Left colon (tissue), 2 donors: ENCODE data around the gene MCF2L. TPM values are rescaled to one million over a fixed set of nuclear protein-coding genes. Genes with fewer than 3 reads are reported as not detected.
"Not testable (repeated sequence)": the region's sequence is repeated elsewhere in the genome, so short reads cannot be mapped to it uniquely, and the experiment has no call there.

Experiments used
- ATAC-seq: fragments of 200-7000 bp; cut with Tn5 transposase; one replicate; pipeline ENCODE4 v1.9.1; 2020; ENCODE audit warnings: mild to moderate bottlenecking, moderate library complexity
- DNase-seq, 2 donors: peaks; one replicate each; pipeline ENCODE4 v3.0.0-alpha.2; 2020
- intact Hi-C, 2 donors: fragments of 100-400 bp; cut with DNase I in 1 of 2; cut with micrococcal nuclease in 1 of 2; formaldehyde crosslinking; loops; one replicate each; pipeline versions ENCODE4 v1.11.2 to v1.14.0; 2022; cut with DNase I, micrococcal nuclease
- total RNA-seq, 2 donors: library from RNA; stranded (reverse); fragmentation: NEBNext Ultra II Directional; extraction: Animal tissue kit (Norgen Biotek cat#: 25700); gene quantifications; one replicate each; pipeline ENCODE4 v1.2.1, GENCODE V29; 2021
- donor health status: DM: no; HTN: no; CAD: no.
- donor health status: DM: yes; HTN: yes; CAD: no.

The MCF2L gene
- total RNA-seq, 2 donors from 2014 or later = 86.9 to 101 TPM

DNA sequence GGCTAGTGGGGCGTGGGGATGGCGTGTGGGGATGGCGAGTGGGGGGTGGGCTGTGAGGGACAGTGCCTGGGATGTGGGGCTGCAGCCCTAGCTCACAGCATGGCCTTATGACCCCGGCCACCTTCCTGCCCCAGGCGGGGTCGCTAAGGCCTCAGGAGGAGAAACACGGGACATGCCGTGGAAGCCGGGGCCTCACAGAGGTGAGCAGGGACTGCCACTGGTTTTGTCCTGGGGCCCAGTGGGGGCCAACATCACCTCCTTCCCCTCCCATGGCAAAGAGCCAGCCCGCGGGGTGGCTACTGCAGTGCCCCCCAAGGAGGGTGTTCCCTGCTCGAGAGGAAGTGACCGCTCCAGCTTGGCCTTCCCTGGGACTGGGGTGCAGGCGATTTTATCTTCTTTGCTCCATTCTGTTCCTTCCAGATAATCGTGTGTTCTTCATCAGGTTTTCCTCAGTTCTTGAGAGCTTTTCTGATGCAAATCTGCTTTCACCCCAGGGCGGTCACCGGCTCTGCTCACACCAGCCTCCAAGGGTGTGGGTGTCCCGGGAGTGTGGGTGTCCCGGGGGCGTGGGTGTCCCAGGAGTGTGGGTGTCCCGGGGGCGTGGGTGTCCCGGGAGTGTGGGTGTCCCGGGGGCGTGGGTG lies 137.8 kb downstream of the MCF2L start:
- ATAC-seq (no peak), DNase-seq (no peak)
- intact Hi-C loops = no loop called here

DNA sequence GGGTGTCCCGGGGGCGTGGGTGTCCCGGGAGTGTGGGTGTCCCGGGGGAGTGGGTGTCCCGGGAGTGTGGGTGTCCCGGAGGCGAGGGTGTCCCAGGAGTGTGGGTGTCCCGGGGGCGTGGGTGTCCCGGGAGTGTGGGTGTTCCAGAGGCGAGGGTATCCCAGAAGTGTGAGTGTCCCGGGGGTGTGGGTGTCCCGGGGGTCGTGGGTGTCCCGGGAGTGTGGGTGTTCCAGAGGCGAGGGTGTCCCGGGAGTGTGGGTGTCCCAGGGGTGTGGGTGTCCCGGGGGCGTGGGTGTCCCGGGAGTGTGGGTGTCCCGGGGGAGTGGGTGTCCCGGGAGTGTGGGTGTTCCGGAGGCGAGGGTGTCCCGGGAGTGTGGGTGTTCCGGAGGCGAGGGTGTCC lies 139.5 kb downstream of the MCF2L start:
- intact Hi-C loops, ATAC-seq: not testable (repeated sequence)
- peak in 1 of 2 donors; percentile 4 for DNase-seq

GRCh38 chr13:113109151-113110047 lies 140.4 kb downstream of the MCF2L start:
- DNase-seq (peak in 1 of 2 donors; percentile 13), ATAC-seq (no peak)
- intact Hi-C loops = no loop called here

DNA sequence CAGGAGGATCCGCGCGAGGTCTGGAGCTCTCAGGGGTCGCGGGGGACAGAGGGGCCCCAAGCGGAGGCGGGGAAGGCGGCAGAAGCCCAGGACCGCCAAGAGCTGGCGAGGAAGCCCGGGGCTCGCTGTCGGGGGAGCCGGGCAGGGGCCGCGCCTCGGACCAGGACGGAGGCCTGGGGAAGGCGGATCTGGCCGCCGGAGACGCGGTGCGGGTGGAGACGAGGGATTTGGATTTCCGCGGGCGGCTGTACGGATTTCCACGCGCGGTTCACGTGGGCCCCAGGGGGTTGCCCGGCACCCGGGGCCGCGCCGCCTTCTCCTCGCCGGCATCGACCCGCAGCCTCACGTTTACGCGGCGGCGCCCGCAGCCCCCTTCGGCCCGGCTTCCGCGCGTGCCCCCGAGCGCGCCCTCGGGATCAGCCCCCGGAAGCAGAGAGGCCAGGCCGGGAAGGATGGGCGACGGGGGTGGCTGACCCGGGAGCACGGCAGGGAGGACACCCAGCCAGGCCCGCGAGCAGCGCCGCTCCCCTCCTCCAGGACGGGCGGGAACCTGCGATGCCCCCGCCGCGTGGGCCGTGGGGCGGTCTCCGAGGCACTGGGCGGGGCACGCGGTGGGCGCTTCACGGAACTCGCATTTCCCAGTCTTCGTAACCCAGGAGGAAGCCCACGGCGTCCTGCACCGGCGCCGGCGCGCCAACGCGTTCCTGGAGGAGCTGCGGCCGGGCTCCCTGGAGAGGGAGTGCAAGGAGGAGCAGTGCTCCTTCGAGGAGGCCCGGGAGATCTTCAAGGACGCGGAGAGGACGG lies 141.2 kb downstream of the MCF2L start:
- no peak for ATAC-seq
- peak in 1 of 2 donors; percentile 13 for DNase-seq
- intact Hi-C loops = no loop called here

- no peak for ATAC-seq
- peak in 1 of 2 donors; percentile 7 for DNase-seq
- intact Hi-C loops = no loop called here
These were observed 141.9 kb downstream of the MCF2L start for GRCh38 chr13:113110852-113111315.

DNA sequence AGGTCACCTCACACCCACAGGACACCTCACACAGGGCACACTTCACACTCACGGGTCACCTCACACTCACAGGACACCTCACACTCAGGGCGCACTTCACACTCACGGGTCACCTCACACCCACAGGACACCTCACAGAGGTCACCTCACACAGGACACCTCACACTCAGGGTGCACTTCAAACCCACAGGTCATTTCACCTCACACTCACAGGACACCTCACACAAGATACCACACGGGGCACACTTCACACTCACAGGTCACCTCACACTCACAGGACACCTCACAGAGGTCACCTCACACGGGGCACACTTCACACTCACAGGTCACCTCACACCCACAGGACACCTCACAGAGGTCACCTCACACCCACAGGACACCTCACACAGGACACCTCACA lies 142.8 kb downstream of the MCF2L start:
- intact Hi-C loops, ATAC-seq: not testable (repeated sequence)
- DNase-seq = peak in 1 of 2 donors; percentile 5

- intact Hi-C loops, ATAC-seq: not testable (repeated sequence)
- peak in 1 of 2 donors; percentile 5 for DNase-seq
These were observed 143.5 kb downstream of the MCF2L start for GRCh38 chr13:113112475-113112874.

- intact Hi-C loops = no loop called here
- no peak for ATAC-seq
- no peak for DNase-seq
These were observed 144.2 kb downstream of the MCF2L start for GRCh38 chr13:113112893-113113845.

GRCh38 chr13:113113846-113114271 lies 144.8 kb downstream of the MCF2L start:
- intact Hi-C loops = no loop called here
- ATAC-seq (no peak), DNase-seq (no peak)

- intact Hi-C loops = no loop called here
- no peak for ATAC-seq
- DNase-seq = no peak
These were observed 145.7 kb downstream of the MCF2L start for GRCh38 chr13:113114511-113115362.

- peak in 1 of 2 donors; percentile 6 for DNase-seq
- no peak for ATAC-seq
- intact Hi-C loops = no loop called here
These were observed 146.6 kb downstream of the MCF2L start for GRCh38 chr13:113115363-113116205.

- intact Hi-C loops = no loop called here
- ATAC-seq (no peak), DNase-seq (no peak)
These were observed 147.3 kb downstream of the MCF2L start for GRCh38 chr13:113116206-113116800.

- ATAC-seq (no peak), DNase-seq (no peak)
- intact Hi-C loops = no loop called here
These were observed 147.9 kb downstream of the MCF2L start for GRCh38 chr13:113116871-113117271.

GRCh38 chr13:113117335-113117872 lies 148.4 kb downstream of the MCF2L start:
- DNase-seq (no peak), ATAC-seq (no peak)
- intact Hi-C loops = no loop called here

GRCh38 chr13:113117911-113118260 lies 148.9 kb downstream of the MCF2L start:
- DNase-seq (no peak), ATAC-seq (no peak)
- intact Hi-C loops = no loop called here
